Progenitor cell of endocrine pancreas (in vitro differentiated cells): ENCODE results near the gene SPDL1. TPM values are rescaled to one million over a fixed set of nuclear protein-coding genes. Genes with fewer than 3 reads are reported as not detected.
A peak's percentile ranks its signal among the peaks of the same experiment; 100 is the strongest.

Source experiments
- DNase-seq: peaks from one replicate; pipeline ENCODE4 v3.0.0; 2021; ENCODE audit warnings: low spot score; ENCODE audit not compliant: unreplicated experiment
- H3K27ac Mint-ChIP-seq: 2 replicates; pipeline ENCODE4 v1.8.0; 2021; ENCODE audit warnings: mild to moderate bottlenecking, moderate library complexity, mixed read lengths
- H3K27me3 Mint-ChIP-seq: 2 replicates; pipeline ENCODE4 v1.8.0; 2021; ENCODE audit warnings: mixed read lengths
- H3K36me3 Mint-ChIP-seq: 2 replicates; pipeline ENCODE4 v1.8.0; 2022; ENCODE audit warnings: mixed read lengths; ENCODE audit not compliant: insufficient read depth
- H3K4me1 Mint-ChIP-seq: 2 replicates; pipeline ENCODE4 v1.8.0; 2021; ENCODE audit warnings: low read depth, mixed read lengths
- H3K4me3 Mint-ChIP-seq: 2 replicates; pipeline ENCODE4 v1.8.0; 2021; ENCODE audit warnings: low read depth, mild to moderate bottlenecking, moderate library complexity, mixed read lengths
- H3K9me3 Mint-ChIP-seq: 2 replicates; pipeline ENCODE4 v1.8.0; 2021; ENCODE audit warnings: low read depth, mixed read lengths
- CTCF ChIP-seq: fragments of 200-600 bp; sonication (generic); IDR thresholded peaks from one replicate; pipeline ENCODE4 v1.5.0; 2021; ENCODE audit warnings: antibody characterized with exemption, mild to moderate bottlenecking; ENCODE audit not compliant: unreplicated experiment
- total RNA-seq: library from RNA; stranded (reverse); gene quantifications from 2 replicates; pipeline ENCODE4 v1.2.1, GENCODE V29; 2021

The SPDL1 gene
- total RNA-seq, 1 donor from 2014 or later, result 38.3 TPM

GRCh38 chr5:169580964-169581363 lies 2.6 kb upstream of the SPDL1 start:
- Mint-ChIP-seq H3K27me3 (no peaks in the 10 kb centered on the region), H3K36me3 (no peaks in the 10 kb centered on the region), H3K27ac (no peak overlapping the region), H3K4me3 (no peak overlapping the region), H3K4me1 (peaks cover 25% of the 10 kb centered on the region), H3K9me3 (no peaks in the 10 kb centered on the region)
- no peak for DNase-seq
- no peak for TF ChIP-seq CTCF

- Mint-ChIP-seq H3K4me3 (peak overlapping the region; percentile 52), H3K9me3 (no peaks in the 10 kb centered on the region), H3K4me1 (peaks cover 29% of the 10 kb centered on the region), H3K27ac (no peak overlapping the region), H3K36me3 (peaks cover 1% of the 10 kb centered on the region), H3K27me3 (no peaks in the 10 kb centered on the region)
- TF ChIP-seq CTCF, result peak; percentile 74
- DNase-seq, result peak; percentile 21
These were observed 1.9 kb upstream of the SPDL1 start for GRCh38 chr5:169581580-169582227.

DNA sequence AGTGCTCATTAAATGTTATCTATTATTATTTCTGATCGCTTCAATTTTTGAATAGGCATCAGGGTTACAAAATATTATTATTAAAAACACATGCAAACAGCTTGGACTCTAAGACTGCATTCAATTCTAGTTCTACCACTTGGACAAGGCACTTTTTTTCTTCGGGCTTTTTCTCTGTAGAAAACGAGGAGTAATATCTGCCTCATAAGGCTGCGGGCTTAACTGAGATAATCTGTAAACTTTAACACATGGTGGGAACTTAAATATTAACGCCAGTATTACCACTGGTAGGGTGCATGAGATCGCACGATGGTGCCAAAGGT lies 511 bp upstream of the SPDL1 start:
- H3K4me3 Mint-ChIP-seq, result peak overlapping the region; percentile 94
- peaks cover 28% of the 10 kb centered on the region for H3K4me1 Mint-ChIP-seq
- no peaks in the 10 kb centered on the region for H3K27me3 Mint-ChIP-seq
- peak overlapping the region; percentile 98 for H3K27ac Mint-ChIP-seq
- no peak for TF ChIP-seq CTCF
- no peak for DNase-seq
- H3K36me3 Mint-ChIP-seq, result peaks cover 1% of the 10 kb centered on the region
- no peaks in the 10 kb centered on the region for H3K9me3 Mint-ChIP-seq

GRCh38 chr5:169584998-169585451 lies 1.5 kb downstream of the SPDL1 start:
- Mint-ChIP-seq H3K27ac (peak overlapping the region; percentile 89), H3K4me1 (peaks cover 28% of the 10 kb centered on the region), H3K4me3 (peak overlapping the region; percentile 94), H3K27me3 (no peaks in the 10 kb centered on the region), H3K9me3 (no peaks in the 10 kb centered on the region), H3K36me3 (peaks cover 6% of the 10 kb centered on the region)
- DNase-seq, result no peak
- TF ChIP-seq CTCF, result peak; percentile 23

DNA sequence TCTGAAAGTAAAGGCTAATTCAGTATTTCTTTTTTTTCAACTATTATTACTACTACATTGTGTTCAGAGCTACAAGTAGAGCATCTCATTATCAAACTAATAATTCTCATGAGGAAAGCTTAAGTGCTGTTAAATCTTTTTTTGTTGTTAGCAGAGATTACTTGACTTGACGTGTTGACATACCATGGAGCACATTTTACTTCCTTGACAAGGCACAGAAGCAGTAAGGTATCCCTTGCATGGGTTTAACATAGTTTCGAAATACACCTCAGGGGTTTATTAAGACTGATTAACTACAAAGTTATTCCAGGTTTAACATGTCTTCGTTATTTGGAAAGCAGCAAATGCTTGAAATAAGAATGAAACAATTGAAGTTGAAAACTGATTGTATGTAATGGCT lies 7.0 kb downstream of the SPDL1 start:
- peaks cover 31% of the 10 kb centered on the region for H3K36me3 Mint-ChIP-seq
- DNase-seq, result no peak
- H3K27ac Mint-ChIP-seq, result no peak overlapping the region
- H3K4me3 Mint-ChIP-seq, result no peak overlapping the region
- TF ChIP-seq CTCF, result no peak
- H3K9me3 Mint-ChIP-seq, result no peaks in the 10 kb centered on the region
- H3K27me3 Mint-ChIP-seq, result no peaks in the 10 kb centered on the region
- peaks cover 13% of the 10 kb centered on the region for H3K4me1 Mint-ChIP-seq
